ENCODE data around the gene E2F1. TPM values are rescaled to one million over a fixed set of nuclear protein-coding genes. Genes with fewer than 3 reads are reported as not detected.
"Not testable (repeated sequence)": the region's sequence is repeated elsewhere in the genome, so short reads cannot be mapped to it uniquely, and the experiment has no call there.

Gene E2F1
- total RNA-seq, 1 donor from 2014 or later: 2.4 TPM

- intact Hi-C loops (cut with DNase I): no loop called here
- peaks cover 10% of the 10 kb centered on the region for H3K4me1 ChIP-seq
- ATAC-seq (no peak), DNase-seq (no peak)
- no peak overlapping the region for H3K4me3 ChIP-seq
- no peak for TF ChIP-seq CTCF (IDR thresholded peaks at IDR 0.05)
- peaks cover 51% of the 10 kb centered on the region for H3K36me3 ChIP-seq
- no peaks in the 10 kb centered on the region for H3K9me3 ChIP-seq
- H3K27me3 ChIP-seq: no peaks in the 10 kb centered on the region
- no peak overlapping the region for H3K27ac ChIP-seq
Observed at GRCh38 chr20:33645072-33645358, 41.2 kb downstream of the E2F1 start.

DNA sequence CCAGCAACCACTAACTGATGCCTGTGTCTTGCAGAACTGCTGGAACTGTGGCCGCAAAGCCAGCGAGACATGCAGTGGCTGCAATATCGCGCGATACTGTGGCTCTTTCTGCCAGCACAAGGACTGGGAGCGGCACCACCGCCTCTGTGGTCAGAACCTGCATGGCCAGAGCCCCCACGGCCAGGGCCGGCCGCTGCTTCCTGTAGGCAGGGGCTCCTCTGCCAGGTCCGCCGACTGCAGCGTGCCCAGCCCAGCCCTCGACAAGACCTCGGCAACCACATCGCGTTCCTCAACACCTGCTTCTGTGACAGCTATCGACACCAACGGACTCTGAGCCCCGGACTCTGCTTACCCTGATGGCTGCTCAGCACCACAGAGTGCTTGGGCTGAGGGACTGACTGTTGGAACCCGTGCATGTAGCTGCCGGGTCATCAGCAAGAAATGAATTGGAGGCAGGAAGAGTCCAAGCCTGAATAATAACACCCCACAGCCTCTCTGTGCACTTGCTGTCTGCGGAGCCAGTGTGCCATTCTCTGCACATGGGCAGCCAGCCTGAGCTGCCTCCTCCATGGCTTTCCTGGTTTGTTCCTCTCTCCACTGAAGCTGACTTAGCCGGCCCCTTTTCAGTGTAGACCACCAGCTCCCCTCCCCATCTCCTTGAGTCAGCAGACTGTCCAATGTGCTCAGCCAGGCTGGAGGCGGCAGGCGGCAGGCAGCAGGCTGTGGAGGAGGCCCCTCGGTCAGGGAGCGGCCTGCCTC lies 41.7 kb downstream of the E2F1 start:
- no peaks in the 10 kb centered on the region for H3K9me3 ChIP-seq
- no peak overlapping the region for H3K27ac ChIP-seq
- DNase-seq (no peak), ATAC-seq (no peak)
- H3K4me3 ChIP-seq: no peak overlapping the region
- peaks cover 56% of the 10 kb centered on the region for H3K36me3 ChIP-seq
- no peaks in the 10 kb centered on the region for H3K27me3 ChIP-seq
- TF ChIP-seq CTCF (IDR thresholded peaks at IDR 0.05): no peak
- intact Hi-C loops (cut with DNase I): no loop called here
- peaks cover 10% of the 10 kb centered on the region for H3K4me1 ChIP-seq

DNA sequence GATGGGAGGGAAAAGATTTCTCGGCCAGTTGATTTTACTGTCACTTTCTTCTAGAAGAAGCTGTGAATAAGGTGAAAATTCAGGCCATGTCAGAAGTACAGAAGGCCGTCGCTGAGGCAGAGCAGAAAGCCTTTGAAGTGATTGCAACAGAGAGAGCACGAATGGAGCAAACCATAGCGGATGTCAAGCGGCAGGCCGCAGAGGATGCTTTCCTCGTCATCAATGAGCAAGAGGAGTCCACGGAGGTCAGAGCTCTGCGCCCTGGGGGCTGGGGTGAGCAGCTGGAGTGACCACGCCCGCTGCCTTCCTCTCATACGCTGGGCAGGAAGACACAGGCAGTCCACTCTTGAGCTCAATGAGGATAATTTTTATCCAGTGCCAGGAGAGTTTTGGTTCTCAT lies 45.9 kb downstream of the E2F1 start:
- intact Hi-C loops (cut with DNase I): no loop called here
- no peak overlapping the region for H3K27ac ChIP-seq
- H3K4me3 ChIP-seq: no peak overlapping the region
- H3K4me1 ChIP-seq: no peaks in the 10 kb centered on the region
- DNase-seq (no peak), ATAC-seq (no peak)
- H3K9me3 ChIP-seq: no peaks in the 10 kb centered on the region
- no peak for TF ChIP-seq CTCF (IDR thresholded peaks at IDR 0.05)
- peaks cover 83% of the 10 kb centered on the region for H3K36me3 ChIP-seq
- no peaks in the 10 kb centered on the region for H3K27me3 ChIP-seq

DNA sequence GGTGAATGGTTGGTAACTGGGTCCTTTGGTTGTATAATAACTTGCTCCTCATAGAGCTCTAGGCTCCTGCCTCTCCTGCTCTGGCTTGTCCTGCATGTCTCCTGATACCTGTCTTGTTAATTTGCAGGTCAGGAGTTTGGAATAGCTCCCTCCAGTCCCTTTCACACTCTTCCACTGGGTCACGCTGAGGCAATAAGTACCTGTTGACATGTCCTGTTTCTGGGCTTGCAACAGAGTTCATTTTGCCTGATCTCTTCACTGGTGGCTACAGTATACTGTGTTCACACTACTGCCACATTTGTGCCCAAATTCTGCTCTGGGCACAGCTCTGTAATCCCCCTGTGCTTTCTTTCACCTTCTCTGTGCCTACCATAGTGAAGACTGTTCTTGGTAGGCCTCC lies 49.4 kb downstream of the E2F1 start:
- Histone ChIP-seq H3K4me1 (no peaks in the 10 kb centered on the region), H3K9me3 (no peaks in the 10 kb centered on the region), H3K27ac (no peak overlapping the region), H3K4me3 (no peak overlapping the region), H3K36me3 (peaks cover 63% of the 10 kb centered on the region), H3K27me3 (no peaks in the 10 kb centered on the region)
- intact Hi-C loops (cut with DNase I): no loop called here
- no peak for TF ChIP-seq CTCF (IDR thresholded peaks at IDR 0.05)
- DNase-seq (no peak), ATAC-seq (no peak)

- DNase-seq (no peak), ATAC-seq (no peak)
- Histone ChIP-seq H3K9me3 (no peaks in the 10 kb centered on the region), H3K4me3 (no peak overlapping the region), H3K4me1 (no peaks in the 10 kb centered on the region), H3K36me3 (peaks cover 59% of the 10 kb centered on the region), H3K27ac (no peak overlapping the region), H3K27me3 (no peaks in the 10 kb centered on the region)
- intact Hi-C loops (cut with DNase I): no loop called here
- no peak for TF ChIP-seq CTCF (IDR thresholded peaks at IDR 0.05)
Observed at GRCh38 chr20:33635341-33635740, 50.8 kb downstream of the E2F1 start.

DNA sequence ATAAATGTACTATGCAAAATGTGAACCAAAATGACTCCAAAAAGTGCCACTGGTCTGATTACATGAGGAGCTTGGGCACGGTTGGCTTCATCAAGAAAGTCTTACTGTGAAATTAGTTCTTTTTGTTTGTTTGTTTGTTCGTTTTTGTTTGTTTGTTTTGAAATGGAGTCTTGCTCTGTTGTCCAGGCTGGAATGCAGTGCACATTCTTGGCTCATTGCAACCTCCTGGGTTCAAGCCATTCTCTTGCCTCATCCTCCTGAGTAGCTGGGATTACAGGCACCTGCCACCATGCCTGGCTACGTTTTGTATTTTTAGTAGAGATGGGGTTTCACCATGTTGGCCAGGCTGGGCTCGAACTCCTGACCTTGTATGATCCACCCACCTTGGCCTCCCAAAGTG lies 54.3 kb downstream of the E2F1 start:
- intact Hi-C loops (cut with DNase I); DNase-seq; H3K4me3 ChIP-seq; H3K27ac ChIP-seq; H3K27me3 ChIP-seq; ATAC-seq; H3K4me1 ChIP-seq; H3K9me3 ChIP-seq: not testable (repeated sequence)
- peaks cover 57% of the 10 kb centered on the region for H3K36me3 ChIP-seq
